Hepatocyte (in vitro differentiated cells): Measurements from ENCODE around the gene ANKRD11. TPM values are rescaled to one million over a fixed set of nuclear protein-coding genes. Genes with fewer than 3 reads are reported as not detected.

Experiments used
- DNase-seq: peaks from one replicate; pipeline ENCODE4 v3.0.0-alpha.2; 2016; ENCODE audit warnings: low spot score
- H2AFZ ChIP-seq: fragments of 200-600 bp; sonication (generic); 2 replicates; pipeline ENCODE4 v1.6.0; 2016; ENCODE audit warnings: antibody characterized with exemption, mild to moderate bottlenecking
- H3K27ac ChIP-seq: fragments of 200-600 bp; sonication (generic); 2 replicates; pipeline ENCODE4 v1.5.1; 2016; ENCODE audit warnings: mild to moderate bottlenecking
- H3K27me3 ChIP-seq: fragments of 200-600 bp; sonication (generic); 2 replicates; pipeline ENCODE4 v1.6.1; 2016
- H3K36me3 ChIP-seq: fragments of 200-600 bp; sonication (generic); replicated peaks from 2 replicates; pipeline ENCODE4 v1.5.1; 2016; ENCODE audit warnings: low read depth; ENCODE audit not compliant: insufficient read depth
- H3K4me1 ChIP-seq: fragments of 200-600 bp; sonication (generic); 2 replicates; pipeline ENCODE4 v1.5.1; 2016; ENCODE audit warnings: mild to moderate bottlenecking, moderate library complexity; ENCODE audit not compliant: insufficient read depth
- H3K4me2 ChIP-seq: fragments of 200-600 bp; sonication (generic); 2 replicates; pipeline ENCODE4 v1.6.0; 2016
- H3K4me3 ChIP-seq: fragments of 200-600 bp; sonication (generic); 2 replicates; pipeline ENCODE4 v1.5.1; 2016; ENCODE audit warnings: mild to moderate bottlenecking
- H3K79me2 ChIP-seq: fragments of 200-600 bp; sonication (generic); 2 replicates; pipeline ENCODE4 v1.6.0; 2017; ENCODE audit warnings: mild to moderate bottlenecking
- H3K9me2 ChIP-seq: fragments of 200-600 bp; sonication (generic); replicated peaks from 2 replicates; pipeline ENCODE4 v1.6.0; 2017; ENCODE audit warnings: mild to moderate bottlenecking; ENCODE audit not compliant: insufficient read depth
- H3K9me3 ChIP-seq: fragments of 200-600 bp; sonication (generic); 2 replicates; pipeline ENCODE4 v1.5.1; 2016; ENCODE audit warnings: low read depth, mild to moderate bottlenecking
- H4K20me1 ChIP-seq: fragments of 200-600 bp; sonication (generic); 2 replicates; pipeline ENCODE4 v1.6.0; 2016; ENCODE audit warnings: mild to moderate bottlenecking; ENCODE audit not compliant: insufficient read depth, poor library complexity, severe bottlenecking
- CTCF ChIP-seq: fragments of 200-600 bp; sonication (generic); IDR thresholded peaks from 2 replicates; pipeline ENCODE4 v1.5.1; 2016; ENCODE audit warnings: antibody characterized with exemption, mild to moderate bottlenecking; ENCODE audit not compliant: poor library complexity
- EZH2 ChIP-seq: fragments of 200-600 bp; sonication (generic); IDR thresholded peaks from 2 replicates; pipeline ENCODE4 v1.6.1; 2016; ENCODE audit warnings: antibody characterized with exemption, mild to moderate bottlenecking, borderline replicate concordance
- EZH2phosphoT487 ChIP-seq: fragments of 200-600 bp; sonication (generic); IDR thresholded peaks from one replicate; pipeline ENCODE4 v1.6.1; 2018; ENCODE audit warnings: antibody characterized with exemption, mild to moderate bottlenecking, low read depth, moderate library complexity; ENCODE audit not compliant: unreplicated experiment, severe bottlenecking
- WGBS: methylation state at CpG from one replicate; pipeline ENCODE4 v1.1.6; 2016; ENCODE audit warnings: low lambda C conversion rate; ENCODE audit errors: missing lambda C conversion rate; 5-methylcytosine and 5-hydroxymethylcytosine counted together
- polyA plus RNA-seq: library from polyadenylated mRNA; unstranded; fragments of >200 nt; fragmentation: Nextera tagmentation; extraction: Ambion mirVana; gene quantifications from 2 replicates; pipeline ENCODE4 v1.2.1, GENCODE V29; 2016
- total RNA-seq: library from RNA; depleted of rRNA; stranded (reverse); fragments of >200 nt; gene quantifications from 2 replicates; pipeline ENCODE4 v1.2.3, GENCODE V29; 2014

ANKRD11 gene
- total and polyA plus RNA-seq, 2 experiments from 2014 or later = 48.7 to 130 TPM

- no peak overlapping the region for H3K27ac ChIP-seq
- peaks cover 12% of the 10 kb centered on the region for H4K20me1 ChIP-seq
- H3K9me3 ChIP-seq = no peaks in the 10 kb centered on the region
- no peaks in the 10 kb centered on the region for H3K36me3 ChIP-seq
- H3K79me2 ChIP-seq = no peaks in the 10 kb centered on the region
- no peaks in the 10 kb centered on the region for H3K9me2 ChIP-seq
- no peaks in the 10 kb centered on the region for H3K4me1 ChIP-seq
- TF ChIP-seq EZH2 = no peak
- TF ChIP-seq CTCF = no peak
- no peak for TF ChIP-seq EZH2phosphoT487
- H2AFZ ChIP-seq = no peak overlapping the region
- H3K27me3 ChIP-seq = no peaks in the 10 kb centered on the region
- DNase-seq = no peak
- 96% methylated on average over 11 of the region's 11 CpGs for WGBS
- H3K4me3 ChIP-seq = no peak overlapping the region
- H3K4me2 ChIP-seq = no peak overlapping the region
These were observed 215.1 kb downstream of the ANKRD11 start for GRCh38 chr16:89275284-89275584.

- no peak for DNase-seq
- Histone ChIP-seq H3K27ac (no peak overlapping the region), H3K79me2 (no peaks in the 10 kb centered on the region)
These were observed 215.6 kb downstream of the ANKRD11 start for GRCh38 chr16:89274561-89275283.

GRCh38 chr16:89273741-89274472 is 216.5 kb downstream of the ANKRD11 start:
- DNase-seq = no peak
- Histone ChIP-seq H3K4me3 (no peak overlapping the region), H3K36me3 (no peaks in the 10 kb centered on the region), H4K20me1 (peaks cover 12% of the 10 kb centered on the region), H2AFZ (no peak overlapping the region), H3K4me2 (no peak overlapping the region), H3K9me3 (no peaks in the 10 kb centered on the region), H3K79me2 (no peaks in the 10 kb centered on the region), H3K4me1 (no peaks in the 10 kb centered on the region), H3K27me3 (no peaks in the 10 kb centered on the region), H3K9me2 (no peaks in the 10 kb centered on the region), H3K27ac (no peak overlapping the region)
- WGBS = 98% methylated on average over 15 of the region's 19 CpGs
- TF ChIP-seq EZH2phosphoT487 (no peak), CTCF (no peak), EZH2 (no peak)

More at GRCh38 chr16:89274561-89275283, 215.6 kb downstream of the ANKRD11 start:
- no peak overlapping the region for H3K4me3 ChIP-seq
- no peak overlapping the region for H2AFZ ChIP-seq
- no peaks in the 10 kb centered on the region for H3K9me2 ChIP-seq
- H3K4me2 ChIP-seq = no peak overlapping the region
- peaks cover 12% of the 10 kb centered on the region for H4K20me1 ChIP-seq
- H3K36me3 ChIP-seq = no peaks in the 10 kb centered on the region
- 98% methylated on average over 28 of the region's 30 CpGs for WGBS
- no peaks in the 10 kb centered on the region for H3K9me3 ChIP-seq
- H3K27me3 ChIP-seq = no peaks in the 10 kb centered on the region
- no peaks in the 10 kb centered on the region for H3K4me1 ChIP-seq
- TF ChIP-seq CTCF (no peak), EZH2phosphoT487 (no peak), EZH2 (no peak)
